Fibroblast of lung (primary cell): ENCODE measurements around the gene PALLD. TPM values are rescaled to one million over a fixed set of nuclear protein-coding genes. Genes with fewer than 3 reads are reported as not detected.
A peak's percentile ranks its signal among the peaks of the same experiment; 100 is the strongest.

Experiments
- DNase-seq, 2 donors: peaks; one replicate each; pipeline versions ENCODE4 v3.0.0 to v3.0.0-alpha.2; 2010; ENCODE audit warnings: low read depth in 2 of 2
- H2AFZ ChIP-seq: 2 replicates; pipeline ENCODE4 v1.5.1; 2012; ENCODE audit warnings: low read length, control low read depth, inconsistent platforms
- H3K27ac ChIP-seq: 2 replicates; pipeline ENCODE4 v1.5.1; 2011; ENCODE audit warnings: low read length, control low read depth; ENCODE audit not compliant: insufficient read depth
- H3K27me3 ChIP-seq: 2 replicates; pipeline ENCODE4 v1.5.1; 2011; ENCODE audit warnings: mild to moderate bottlenecking, low read length; ENCODE audit not compliant: control insufficient read depth, insufficient read depth
- H3K36me3 ChIP-seq: 2 replicates; pipeline ENCODE4 v1.5.1; 2011; ENCODE audit warnings: low read length; ENCODE audit not compliant: control insufficient read depth, insufficient read depth
- H3K4me1 ChIP-seq: 2 replicates; pipeline ENCODE4 v1.5.1; 2011; ENCODE audit warnings: low read length; ENCODE audit not compliant: control insufficient read depth, insufficient read depth; ENCODE audit errors: extremely low read depth
- H3K4me2 ChIP-seq: 2 replicates; pipeline ENCODE4 v1.5.1; 2011; ENCODE audit warnings: low read length, control low read depth; ENCODE audit not compliant: insufficient read depth; ENCODE audit errors: extremely low read depth
- H3K4me3 ChIP-seq, 4 experiments: fragments of 200-600 bp in 1 of 4; sonication (generic) in 1 of 4; replicated peaks in 1 of 4; 2 replicates each; pipeline ENCODE4 v1.5.1; 2011 to 2016; ENCODE audit warnings: low read length in 4 of 4, low read depth in 3 of 4, mild to moderate bottlenecking in 3 of 4, control low read depth in 2 of 4, inconsistent platforms in 1 of 4, mixed read lengths in 1 of 4; ENCODE audit not compliant: insufficient read depth in 1 of 4; ENCODE audit errors: control extremely low read depth in 1 of 4
- H3K79me2 ChIP-seq: 2 replicates; pipeline ENCODE4 v1.5.1; 2012; ENCODE audit warnings: mild to moderate bottlenecking, low read length, inconsistent platforms; ENCODE audit not compliant: control insufficient read depth, insufficient read depth
- H3K9ac ChIP-seq: 2 replicates; pipeline ENCODE4 v1.5.1; 2011; ENCODE audit warnings: mild to moderate bottlenecking, low read length, control low read depth; ENCODE audit not compliant: insufficient read depth
- H3K9me3 ChIP-seq: 2 replicates; pipeline ENCODE4 v1.5.1; 2012; ENCODE audit warnings: low read depth, low read length; ENCODE audit not compliant: control insufficient read depth, insufficient read depth
- H4K20me1 ChIP-seq: 2 replicates; pipeline ENCODE4 v1.5.1; 2011; ENCODE audit warnings: low read length; ENCODE audit not compliant: control insufficient read depth, insufficient read depth; ENCODE audit errors: extremely low read depth
- CTCF ChIP-seq, 2 donors: IDR thresholded peaks in 1 of 2; conservative IDR thresholded peaks in 1 of 2; 1 replicate in 1 of 2; 2 replicates in 1 of 2; pipeline ENCODE4 v1.5.1; 2011 to 2012; ENCODE audit warnings: low read length in 2 of 2, control low read depth in 1 of 2, inconsistent platforms in 1 of 2, low read depth in 1 of 2, mild to moderate bottlenecking in 1 of 2
- EZH2 ChIP-seq: IDR thresholded peaks from 2 replicates; pipeline ENCODE4 v1.5.1; 2012; ENCODE audit warnings: low read length, control low read depth, mild to moderate bottlenecking; ENCODE audit errors: missing control alignments
- polyA plus RNA-seq, 2 donors: library from polyadenylated mRNA; depleted of rRNA in 1 of 2; stranded (reverse) in 1 of 2; unstranded in 1 of 2; fragments of >200 nt; gene quantifications; 2 replicates each; pipeline ENCODE4 v1.2.1, GENCODE V29; 2011 to 2012; ENCODE audit warnings: missing spikeins in 1 of 2
- total RNA-seq: library from RNA; depleted of rRNA; stranded (reverse); fragments of >200 nt; gene quantifications from 2 replicates; pipeline ENCODE4 v1.2.1, GENCODE V29; 2014

Gene PALLD
- total and polyA plus RNA-seq, 2 donors (not counting 1 experiment from before 2014, with no cell fraction given) = 200 to 205 TPM

- H3K27me3 ChIP-seq = no peaks in the 10 kb centered on the region
- H3K79me2 ChIP-seq = no peaks in the 10 kb centered on the region
- no peak overlapping the region for H3K4me3 ChIP-seq
- no peak overlapping the region for H3K9ac ChIP-seq
- peaks cover 6% of the 10 kb centered on the region for H3K4me1 ChIP-seq
- H2AFZ ChIP-seq = no peak overlapping the region
- no peak overlapping the region for H3K4me2 ChIP-seq
- no peaks in the 10 kb centered on the region for H3K9me3 ChIP-seq
- no peak overlapping the region for H3K27ac ChIP-seq
- H4K20me1 ChIP-seq = no peaks in the 10 kb centered on the region
- TF ChIP-seq CTCF (conservative IDR thresholded peaks at IDR 0.05 in 1 of 2, IDR thresholded peaks at IDR 0.05 in 1 of 2; ENCODE audit: low read depth in 1 of 2, low read length in 2 of 2) (no peak), EZH2 (no peak)
- DNase-seq = peak; percentile 66 to 93
- H3K36me3 ChIP-seq = no peaks in the 10 kb centered on the region
Observed at GRCh38 chr4:168605411-168605810, 108.6 kb downstream of the PALLD start.

- Histone ChIP-seq H3K27me3 (no peaks in the 10 kb centered on the region), H3K4me1 (peaks cover 7% of the 10 kb centered on the region), H4K20me1 (no peaks in the 10 kb centered on the region), H3K9ac (no peak overlapping the region), H2AFZ (no peak overlapping the region), H3K79me2 (no peaks in the 10 kb centered on the region), H3K4me2 (no peak overlapping the region), H3K27ac (no peak overlapping the region), H3K36me3 (no peaks in the 10 kb centered on the region), H3K9me3 (no peaks in the 10 kb centered on the region), H3K4me3 (no peak overlapping the region)
- peak in 1 of 2 donors; percentile 50 for DNase-seq
- TF ChIP-seq EZH2 = no peak
- no peak for TF ChIP-seq CTCF (conservative IDR thresholded peaks at IDR 0.05 in 1 of 2, IDR thresholded peaks at IDR 0.05 in 1 of 2; ENCODE audit: low read depth in 1 of 2, low read length in 2 of 2)
Observed at GRCh38 chr4:168607215-168607614, 110.4 kb downstream of the PALLD start.

GRCh38 chr4:168608771-168609170 is 111.9 kb downstream of the PALLD start:
- Histone ChIP-seq H3K4me2 (no peak overlapping the region), H2AFZ (no peak overlapping the region), H3K27ac (no peak overlapping the region), H3K79me2 (no peaks in the 10 kb centered on the region), H3K27me3 (no peaks in the 10 kb centered on the region), H3K9me3 (no peaks in the 10 kb centered on the region), H4K20me1 (no peaks in the 10 kb centered on the region), H3K36me3 (no peaks in the 10 kb centered on the region), H3K9ac (no peak overlapping the region), H3K4me1 (peaks cover 14% of the 10 kb centered on the region), H3K4me3 (no peak overlapping the region)
- no peak for DNase-seq
- no peak for TF ChIP-seq CTCF (conservative IDR thresholded peaks at IDR 0.05 in 1 of 2, IDR thresholded peaks at IDR 0.05 in 1 of 2; ENCODE audit: low read depth in 1 of 2, low read length in 2 of 2)
- no peak for TF ChIP-seq EZH2
